ENCODE measurements around the gene HSPA1L. TPM values are rescaled to one million over a fixed set of nuclear protein-coding genes. Genes with fewer than 3 reads are reported as not detected.

The HSPA1L gene
- total and polyA plus RNA-seq, 2 donors (not counting 1 experiment from before 2014, with no cell fraction given) = 0.74 to 3.1 TPM

- H3K4me1 ChIP-seq (ENCODE audit: control insufficient read depth, extremely low read depth, insufficient read depth, low read length) = peaks cover 2% of the 10 kb centered on the region
- no peaks in the 10 kb centered on the region for H3K27me3 ChIP-seq (ENCODE audit: control insufficient read depth, insufficient read depth, low read length)
- DNase-seq (ENCODE audit: low read depth in 2 of 2) = no peak
- H3K36me3 ChIP-seq (ENCODE audit: control insufficient read depth, insufficient read depth, low read length) = no peaks in the 10 kb centered on the region
- no peak for TF ChIP-seq CTCF (conservative IDR thresholded peaks at IDR 0.05 in 1 of 2, IDR thresholded peaks at IDR 0.05 in 1 of 2; ENCODE audit: low read depth in 1 of 2, low read length in 2 of 2)
- TF ChIP-seq EZH2 (IDR thresholded peaks at IDR 0.05; ENCODE audit: low read length, missing control alignments) = no peak
- H3K4me2 ChIP-seq (ENCODE audit: extremely low read depth, insufficient read depth, low read length) = peak overlapping the region; percentile 89
- peaks cover 44% of the 10 kb centered on the region for H3K79me2 ChIP-seq (ENCODE audit: control insufficient read depth, insufficient read depth, low read length)
- H3K9me3 ChIP-seq (ENCODE audit: control insufficient read depth, insufficient read depth, low read depth, low read length) = no peaks in the 10 kb centered on the region
- peak overlapping the region; percentile 35 to 99 (median 87) for H3K4me3 ChIP-seq (replicated peaks in 1 of 4; ENCODE audit: control extremely low read depth in 1 of 4, insufficient read depth in 1 of 4, low read depth in 3 of 4, low read length in 4 of 4)
- no peak overlapping the region for H3K9ac ChIP-seq (ENCODE audit: insufficient read depth, low read length)
- no peaks in the 10 kb centered on the region for H4K20me1 ChIP-seq (ENCODE audit: control insufficient read depth, extremely low read depth, insufficient read depth, low read length)
- H3K27ac ChIP-seq (ENCODE audit: insufficient read depth, low read length) = no peak overlapping the region
- no peak overlapping the region for H2AFZ ChIP-seq (ENCODE audit: low read length)
Observed at GRCh38 chr6:31831350-31832215, 16.5 kb upstream of the HSPA1L start.

GRCh38 chr6:31830886-31831335 is 15.8 kb upstream of the HSPA1L start:
- no peak overlapping the region for H2AFZ ChIP-seq (ENCODE audit: low read length)
- H3K9ac ChIP-seq (ENCODE audit: insufficient read depth, low read length) = no peak overlapping the region
- peak overlapping the region; percentile 35 to 99 (median 87) for H3K4me3 ChIP-seq (replicated peaks in 1 of 4; ENCODE audit: control extremely low read depth in 1 of 4, insufficient read depth in 1 of 4, low read depth in 3 of 4, low read length in 4 of 4)
- no peaks in the 10 kb centered on the region for H3K27me3 ChIP-seq (ENCODE audit: control insufficient read depth, insufficient read depth, low read length)
- no peaks in the 10 kb centered on the region for H3K36me3 ChIP-seq (ENCODE audit: control insufficient read depth, insufficient read depth, low read length)
- no peaks in the 10 kb centered on the region for H4K20me1 ChIP-seq (ENCODE audit: control insufficient read depth, extremely low read depth, insufficient read depth, low read length)
- H3K9me3 ChIP-seq (ENCODE audit: control insufficient read depth, insufficient read depth, low read depth, low read length) = no peaks in the 10 kb centered on the region
- TF ChIP-seq EZH2 (IDR thresholded peaks at IDR 0.05; ENCODE audit: low read length, missing control alignments) (no peak), CTCF (conservative IDR thresholded peaks at IDR 0.05 in 1 of 2, IDR thresholded peaks at IDR 0.05 in 1 of 2; ENCODE audit: low read depth in 1 of 2, low read length in 2 of 2) (no peak)
- H3K79me2 ChIP-seq (ENCODE audit: control insufficient read depth, insufficient read depth, low read length) = peaks cover 38% of the 10 kb centered on the region
- H3K27ac ChIP-seq (ENCODE audit: insufficient read depth, low read length) = peak overlapping the region; percentile 42
- no peak for DNase-seq (ENCODE audit: low read depth in 2 of 2)
- peaks cover 2% of the 10 kb centered on the region for H3K4me1 ChIP-seq (ENCODE audit: control insufficient read depth, extremely low read depth, insufficient read depth, low read length)
- H3K4me2 ChIP-seq (ENCODE audit: extremely low read depth, insufficient read depth, low read length) = peak overlapping the region; percentile 89

GRCh38 chr6:31829633-31830283 is 14.7 kb upstream of the HSPA1L start:
- no peak for TF ChIP-seq EZH2 (IDR thresholded peaks at IDR 0.05; ENCODE audit: low read length, missing control alignments)
- TF ChIP-seq CTCF (conservative IDR thresholded peaks at IDR 0.05 in 1 of 2, IDR thresholded peaks at IDR 0.05 in 1 of 2; ENCODE audit: low read depth in 1 of 2, low read length in 2 of 2) = peak in 1 of 2 donors; percentile 14
- Histone ChIP-seq H3K9me3 (ENCODE audit: control insufficient read depth, insufficient read depth, low read depth, low read length) (no peaks in the 10 kb centered on the region), H3K79me2 (ENCODE audit: control insufficient read depth, insufficient read depth, low read length) (peaks cover 26% of the 10 kb centered on the region), H3K4me1 (ENCODE audit: control insufficient read depth, extremely low read depth, insufficient read depth, low read length) (peaks cover 2% of the 10 kb centered on the region), H3K4me3 (replicated peaks in 1 of 4; ENCODE audit: control extremely low read depth in 1 of 4, insufficient read depth in 1 of 4, low read depth in 3 of 4, low read length in 4 of 4) (peak overlapping the region; percentile 35 to 99 (median 87)), H3K27ac (ENCODE audit: insufficient read depth, low read length) (peak overlapping the region; percentile 10), H2AFZ (ENCODE audit: low read length) (no peak overlapping the region), H4K20me1 (ENCODE audit: control insufficient read depth, extremely low read depth, insufficient read depth, low read length) (no peaks in the 10 kb centered on the region), H3K36me3 (ENCODE audit: control insufficient read depth, insufficient read depth, low read length) (no peaks in the 10 kb centered on the region), H3K27me3 (ENCODE audit: control insufficient read depth, insufficient read depth, low read length) (no peaks in the 10 kb centered on the region), H3K9ac (ENCODE audit: insufficient read depth, low read length) (peak overlapping the region; percentile 27), H3K4me2 (ENCODE audit: extremely low read depth, insufficient read depth, low read length) (peak overlapping the region; percentile 87)
- DNase-seq (ENCODE audit: low read depth in 2 of 2) = peak in 1 of 2 donors; percentile 71
